Muscle layer of colon (tissue), 2 donors: ENCODE results near the gene WHRN.

Source experiments
- H3K27ac ChIP-seq: one replicate; pipeline ENCODE4 v1.7.0; 2013; ENCODE audit warnings: low read depth, mild to moderate bottlenecking, low read length, moderate library complexity
- H3K27me3 ChIP-seq, 2 donors: one replicate each; pipeline ENCODE4 v1.7.0; 2013; ENCODE audit warnings: low read length in 2 of 2, mild to moderate bottlenecking in 2 of 2; ENCODE audit not compliant: insufficient read depth in 2 of 2, control insufficient read depth in 1 of 2
- H3K36me3 ChIP-seq: one replicate; pipeline ENCODE4 v1.7.0; 2013; ENCODE audit warnings: mild to moderate bottlenecking, low read length; ENCODE audit not compliant: insufficient read depth
- H3K4me1 ChIP-seq: one replicate; pipeline ENCODE4 v1.7.0; 2013; ENCODE audit warnings: mild to moderate bottlenecking, low read length; ENCODE audit not compliant: insufficient read depth
- H3K4me3 ChIP-seq, 2 donors: one replicate each; pipeline ENCODE4 v1.7.0; 2013; ENCODE audit warnings: low read length in 2 of 2, low read depth in 1 of 2, mild to moderate bottlenecking in 1 of 2, moderate library complexity in 1 of 2
- H3K9ac ChIP-seq: one replicate; pipeline ENCODE4 v1.7.0; 2013; ENCODE audit warnings: low read length
- H3K9me3 ChIP-seq: one replicate; pipeline ENCODE4 v1.7.0; 2013; ENCODE audit warnings: mild to moderate bottlenecking, low read length
- donor health status: abdominal sarcoma.
- donor health status: Adenocarcinoma of cecum.

WHRN gene

DNA sequence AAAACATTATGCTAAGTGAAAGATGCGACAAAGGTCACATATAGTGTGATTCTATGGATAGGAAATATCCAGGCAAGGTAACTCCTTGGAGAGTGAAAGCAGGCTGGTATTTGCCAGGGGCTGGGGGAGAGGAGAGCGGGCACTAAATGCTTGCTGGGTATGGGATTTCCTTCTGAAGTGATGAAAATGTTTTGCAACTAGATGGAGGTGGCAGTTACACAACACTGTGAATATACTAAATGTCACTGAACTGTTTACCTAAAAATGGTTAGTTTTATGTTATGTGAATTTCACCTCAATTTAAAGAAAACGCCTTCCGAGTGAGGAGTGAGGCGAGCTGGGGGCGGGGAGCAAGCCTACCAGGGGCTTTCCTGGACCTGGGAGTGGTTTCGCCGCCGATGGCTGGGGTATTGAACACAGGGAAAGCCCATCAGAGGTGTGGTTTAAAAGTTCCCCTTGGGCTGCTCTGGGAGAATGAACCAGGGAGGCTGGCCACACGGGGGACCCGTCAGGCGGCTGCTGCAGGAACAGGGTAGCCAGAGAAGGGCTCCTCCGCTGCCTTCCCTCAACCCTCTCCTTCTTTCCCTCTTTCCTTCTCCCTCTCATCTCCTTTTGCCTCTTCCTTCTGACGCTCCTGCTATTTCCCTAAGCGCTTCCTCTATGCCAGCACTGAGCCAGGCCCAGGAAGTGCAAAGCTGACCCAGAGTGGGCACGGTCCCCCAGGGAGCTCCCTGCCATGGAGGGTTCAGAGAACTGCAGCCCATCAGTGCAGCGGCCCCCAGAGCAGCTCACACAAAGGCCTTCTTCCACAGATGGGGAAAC, 122.4 kb downstream of the WHRN start:
- peak overlapping the region in 1 of 2 donors; percentile 30 for H3K4me3 ChIP-seq
- peaks cover 25% of the 10 kb centered on the region for H3K36me3 ChIP-seq
- H3K4me1 ChIP-seq: peaks cover 48% of the 10 kb centered on the region
- no peaks in the 10 kb centered on the region for H3K9me3 ChIP-seq
- H3K9ac ChIP-seq: peak overlapping the region; percentile 20
- peak overlapping the region; percentile 73 for H3K27ac ChIP-seq
- no peaks in the 10 kb centered on the region for H3K27me3 ChIP-seq

DNA sequence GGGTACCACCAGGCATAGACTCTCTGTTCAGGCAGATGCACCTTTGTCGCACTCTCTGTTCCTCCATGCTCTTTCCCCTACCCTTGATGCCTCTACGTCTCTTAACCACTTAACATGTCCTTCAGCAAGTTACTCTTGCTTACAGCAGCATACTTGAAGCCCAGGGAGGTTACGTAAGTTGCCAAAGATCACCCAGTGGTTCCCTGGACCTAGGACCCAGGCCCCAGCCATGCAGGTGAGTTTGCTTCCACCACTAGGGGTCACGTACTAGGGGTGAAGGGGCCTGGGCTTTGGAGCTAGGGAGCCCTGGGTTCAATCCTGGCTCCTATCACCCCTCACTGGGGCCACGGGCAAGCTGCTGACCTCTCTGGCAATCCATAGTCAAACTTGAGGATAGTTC, 126.4 kb downstream of the WHRN start:
- Histone ChIP-seq H3K36me3 (peaks cover 48% of the 10 kb centered on the region), H3K27me3 (no peaks in the 10 kb centered on the region)

GRCh38 chr9:114378016-114378415, 127.3 kb downstream of the WHRN start:
- Histone ChIP-seq H3K9ac (no peak overlapping the region), H3K27me3 (no peaks in the 10 kb centered on the region), H3K36me3 (peaks cover 56% of the 10 kb centered on the region), H3K4me1 (peaks cover 9% of the 10 kb centered on the region), H3K4me3 (no peak overlapping the region), H3K9me3 (no peaks in the 10 kb centered on the region), H3K27ac (no peak overlapping the region)

More for the DNA sequence above, 126.4 kb downstream of the WHRN start:
- Histone ChIP-seq H3K9me3 (no peaks in the 10 kb centered on the region), H3K9ac (no peak overlapping the region), H3K4me3 (no peak overlapping the region), H3K4me1 (peaks cover 18% of the 10 kb centered on the region), H3K27ac (no peak overlapping the region)

DNA sequence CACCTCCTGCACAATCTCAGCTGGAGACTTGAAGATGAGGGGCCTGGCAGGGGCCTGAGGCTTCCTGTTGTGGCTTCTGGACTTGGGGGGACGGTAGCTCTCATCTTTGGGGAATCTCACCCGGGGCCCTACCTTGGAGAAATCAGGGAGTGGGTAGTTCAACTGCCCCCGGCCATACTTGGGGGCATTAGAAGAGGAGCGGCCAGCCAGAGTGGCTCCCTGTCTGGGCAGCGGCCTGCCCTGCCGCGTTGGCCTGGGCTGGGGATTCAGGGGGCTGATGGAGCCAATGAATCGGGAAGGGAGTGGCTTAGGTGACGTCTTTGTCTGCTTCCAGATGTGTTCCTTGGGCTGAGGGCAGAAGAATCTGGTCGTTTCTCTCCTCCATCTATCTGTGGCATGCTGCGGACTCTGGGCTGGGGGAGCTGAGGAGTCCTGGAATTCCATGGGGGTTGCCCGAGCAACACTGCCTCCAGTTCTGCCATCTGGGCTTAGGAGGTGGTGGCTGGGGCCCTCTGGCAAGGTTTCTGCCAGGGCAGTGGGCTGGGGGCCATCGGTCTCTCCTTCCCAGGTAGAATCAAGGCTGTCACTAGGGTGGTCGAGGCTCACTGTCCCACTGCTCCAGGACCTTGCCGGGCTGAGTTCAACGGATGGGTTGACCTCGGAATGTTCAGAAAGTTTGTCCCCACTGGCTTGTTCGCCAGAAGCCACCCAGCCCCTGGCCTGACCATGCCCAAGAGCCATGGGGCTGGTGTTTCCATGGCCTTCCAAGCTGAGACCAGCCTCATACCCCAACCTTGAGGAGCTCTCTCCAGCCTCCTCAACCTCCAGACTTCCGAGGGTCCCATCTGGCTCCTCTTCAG, 128.5 kb downstream of the WHRN start:
- H3K4me1 ChIP-seq: peaks cover 12% of the 10 kb centered on the region
- H3K9me3 ChIP-seq: no peaks in the 10 kb centered on the region
- no peak overlapping the region for H3K4me3 ChIP-seq
- H3K27me3 ChIP-seq: no peaks in the 10 kb centered on the region
- peaks cover 56% of the 10 kb centered on the region for H3K36me3 ChIP-seq
- H3K27ac ChIP-seq: no peak overlapping the region
- H3K9ac ChIP-seq: no peak overlapping the region

DNA sequence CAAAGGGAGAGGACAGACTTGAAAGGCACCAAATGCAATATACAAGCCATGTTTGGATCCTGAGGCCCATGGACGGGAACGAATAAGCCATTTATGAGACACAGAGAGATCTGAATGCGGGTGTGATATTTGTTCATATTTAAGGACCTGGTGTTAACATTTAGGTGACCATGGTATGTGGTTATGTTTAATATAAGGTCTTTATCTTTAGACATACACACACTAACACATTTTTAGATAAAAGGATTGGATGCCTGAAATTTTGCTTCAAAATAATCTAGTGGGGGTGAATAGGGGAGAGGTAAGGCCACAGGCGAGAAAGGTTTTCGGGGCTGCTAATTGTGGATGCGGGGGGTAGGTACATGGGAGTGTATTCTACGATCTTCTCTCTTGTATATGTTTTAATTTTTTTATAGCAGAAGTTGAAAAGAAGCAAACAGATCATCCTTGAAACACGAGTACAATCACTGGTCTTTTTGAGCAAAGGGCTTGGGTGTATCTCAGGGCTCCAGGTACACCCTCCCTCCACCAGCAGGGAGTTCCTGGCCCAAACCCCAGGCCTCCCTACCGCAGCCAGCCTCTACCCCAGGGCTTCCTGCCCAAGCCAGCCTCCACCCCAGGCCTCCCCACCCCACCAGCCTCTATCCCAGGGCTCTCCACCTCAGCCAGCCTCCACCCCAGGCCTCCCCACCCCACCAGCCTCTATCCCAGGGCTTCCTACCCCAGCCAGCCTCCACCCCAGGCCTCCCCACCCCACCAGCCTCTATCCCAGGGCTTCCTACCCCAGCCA, 129.7 kb downstream of the WHRN start:
- Histone ChIP-seq H3K36me3 (peaks cover 52% of the 10 kb centered on the region), H3K9ac (no peak overlapping the region), H3K27ac (no peak overlapping the region), H3K9me3 (no peaks in the 10 kb centered on the region), H3K4me3 (no peak overlapping the region), H3K4me1 (peaks cover 14% of the 10 kb centered on the region), H3K27me3 (no peaks in the 10 kb centered on the region)

DNA sequence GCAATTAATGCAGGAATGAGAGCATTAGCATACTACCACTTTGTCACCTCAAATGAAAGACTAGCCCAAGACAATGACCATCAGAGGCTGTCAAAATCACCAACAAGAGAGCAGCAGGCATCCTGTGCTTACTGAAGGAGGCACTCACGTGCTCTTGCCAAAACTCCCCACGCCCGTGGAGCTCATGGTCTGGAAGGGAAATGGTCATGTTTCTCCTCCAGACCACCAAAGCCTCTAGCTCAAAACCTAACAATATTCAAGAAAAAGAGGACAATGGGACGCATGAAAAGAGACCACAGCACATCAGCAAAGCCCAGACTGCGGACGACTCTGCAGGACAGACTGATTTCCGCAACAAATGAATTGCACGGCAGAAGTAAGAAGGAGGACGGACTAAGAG, 130.3 kb downstream of the WHRN start:
- no peak overlapping the region for H3K4me3 ChIP-seq
- H3K36me3 ChIP-seq: peaks cover 55% of the 10 kb centered on the region
- no peak overlapping the region for H3K27ac ChIP-seq
- peaks cover 14% of the 10 kb centered on the region for H3K4me1 ChIP-seq
- H3K9ac ChIP-seq: no peak overlapping the region
- no peaks in the 10 kb centered on the region for H3K27me3 ChIP-seq
- no peaks in the 10 kb centered on the region for H3K9me3 ChIP-seq

DNA sequence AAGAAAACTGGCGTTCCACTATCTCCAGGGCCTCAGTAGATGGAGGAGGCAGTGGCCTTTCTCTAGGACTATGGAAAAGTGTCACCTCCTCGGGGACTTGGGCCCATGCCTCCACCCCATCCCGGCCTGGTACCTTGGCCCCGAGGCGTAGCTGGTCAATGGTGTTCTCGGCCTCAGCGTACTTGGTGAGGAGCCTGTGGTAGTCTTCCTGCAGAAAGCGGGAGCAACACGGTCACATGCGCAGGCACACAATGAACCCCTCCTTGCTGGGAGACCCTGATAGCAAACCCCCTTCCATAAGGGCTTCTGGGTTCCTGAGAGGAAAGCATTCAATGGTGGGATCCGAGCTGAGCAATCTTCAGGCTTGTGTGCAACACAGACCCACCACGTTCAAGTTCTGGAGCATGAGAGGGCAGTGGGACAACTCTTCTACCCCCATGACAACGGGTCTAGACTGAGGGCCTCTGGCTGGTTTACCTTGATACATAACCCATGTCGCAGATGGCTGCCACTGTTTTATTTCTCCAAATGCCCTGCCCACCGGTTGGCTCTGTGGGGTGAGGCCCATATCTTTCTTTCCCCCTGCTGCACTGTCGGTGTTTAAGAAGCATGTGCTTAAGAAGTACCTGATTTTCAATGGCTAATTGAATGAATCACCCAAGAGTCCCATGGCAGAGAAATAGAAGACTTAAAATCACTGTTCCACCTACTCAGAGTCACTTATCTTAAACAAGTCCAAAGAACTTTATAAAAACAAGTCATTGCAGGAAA, 131.1 kb downstream of the WHRN start:
- Histone ChIP-seq H3K27me3 (no peaks in the 10 kb centered on the region), H3K9me3 (no peaks in the 10 kb centered on the region), H3K9ac (no peak overlapping the region), H3K4me1 (peaks cover 14% of the 10 kb centered on the region), H3K4me3 (no peak overlapping the region), H3K27ac (no peak overlapping the region), H3K36me3 (peaks cover 50% of the 10 kb centered on the region)

- Histone ChIP-seq H3K4me3 (no peak overlapping the region), H3K9me3 (no peaks in the 10 kb centered on the region), H3K9ac (no peak overlapping the region), H3K4me1 (peaks cover 10% of the 10 kb centered on the region), H3K27ac (no peak overlapping the region), H3K27me3 (no peaks in the 10 kb centered on the region), H3K36me3 (peaks cover 48% of the 10 kb centered on the region)
Measured at GRCh38 chr9:114372921-114373448, 132.3 kb downstream of the WHRN start.

DNA sequence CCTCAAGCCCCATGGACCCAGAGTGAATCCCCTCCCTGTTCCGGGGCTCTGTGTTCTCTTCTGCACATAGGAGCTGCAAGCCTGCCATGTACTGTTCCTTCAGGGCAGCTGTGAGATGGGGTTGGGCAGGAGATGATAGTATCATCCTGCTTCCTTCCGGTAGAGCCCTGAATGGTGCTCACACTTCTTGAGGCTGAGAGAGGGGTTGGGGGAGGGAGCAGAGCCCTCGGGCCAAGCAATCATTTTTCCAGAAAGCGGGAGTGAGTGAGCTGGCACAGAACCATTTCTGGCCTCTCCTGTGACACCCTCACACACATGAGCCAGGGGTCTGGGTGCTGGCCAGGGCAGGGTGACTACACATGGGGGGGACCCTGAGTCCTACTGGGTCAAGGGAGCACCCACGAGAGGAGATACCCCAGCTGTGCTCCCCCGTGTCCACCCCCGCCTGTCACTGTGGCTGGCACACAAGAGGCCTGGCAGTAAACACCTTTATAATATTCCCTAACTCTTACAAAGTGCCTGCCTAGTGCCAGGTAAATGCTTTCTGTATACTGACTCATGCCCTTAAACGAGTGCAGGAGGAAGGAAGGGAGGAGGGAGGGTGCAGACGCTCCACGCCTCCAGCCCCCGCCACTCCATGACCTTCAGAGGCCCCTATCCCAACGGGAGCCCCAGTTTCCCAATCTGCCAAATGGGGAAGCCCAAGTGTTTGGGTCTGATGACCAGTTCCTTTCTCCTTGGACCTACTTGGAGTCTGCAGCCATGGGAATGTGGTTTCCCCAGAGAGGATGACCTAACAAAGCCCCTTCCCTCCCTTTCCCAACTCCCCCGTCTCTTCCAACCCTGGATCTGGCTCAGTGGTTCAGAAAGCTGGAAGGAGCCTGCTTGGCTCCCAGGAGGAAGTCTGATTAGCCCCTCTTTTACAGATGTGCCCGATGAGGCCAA, 133.0 kb downstream of the WHRN start:
- H3K36me3 ChIP-seq: peaks cover 48% of the 10 kb centered on the region
- no peak overlapping the region for H3K4me3 ChIP-seq
- H3K4me1 ChIP-seq: peaks cover 10% of the 10 kb centered on the region
- H3K9me3 ChIP-seq: no peaks in the 10 kb centered on the region
- no peak overlapping the region for H3K9ac ChIP-seq
- no peaks in the 10 kb centered on the region for H3K27me3 ChIP-seq
- peak overlapping the region; percentile 17 for H3K27ac ChIP-seq
